HepG2 (cell line): ENCODE measurements around the gene DIS3L2.

Experiments
- ESRRA ChIP-seq: sonication (generic); formaldehyde crosslinking; IDR thresholded peaks from 2 replicates; pipeline ENCODE4 v1.5.1; 2020; ENCODE audit warnings: mild to moderate bottlenecking, low read depth, missing genetic modification reagents
- RFX5 ChIP-seq: IDR thresholded peaks from 2 replicates; pipeline ENCODE4 v1.6.1; 2011; ENCODE audit warnings: low read depth, low read length, improper control_type of control experiment
- ZNF232 ChIP-seq: sonication (generic); formaldehyde crosslinking; IDR thresholded peaks from 2 replicates; pipeline ENCODE4 v1.4.0; 2020; ENCODE audit warnings: missing genetic modification reagents, borderline replicate concordance
- ZNF878 ChIP-seq: sonication (generic); formaldehyde crosslinking; IDR thresholded peaks from 2 replicates; pipeline ENCODE4 v1.8.1; 2023; ENCODE audit warnings: mild to moderate bottlenecking, missing genetic modification reagents, moderate library complexity
- TF ChIP-seq, protein P1 (sequence below): sonication (generic); formaldehyde crosslinking; IDR thresholded peaks from 2 replicates; pipeline ENCODE4 v1.8.0; 2022; ENCODE audit warnings: mild to moderate bottlenecking, missing genetic modification reagents, borderline replicate concordance

DNA sequence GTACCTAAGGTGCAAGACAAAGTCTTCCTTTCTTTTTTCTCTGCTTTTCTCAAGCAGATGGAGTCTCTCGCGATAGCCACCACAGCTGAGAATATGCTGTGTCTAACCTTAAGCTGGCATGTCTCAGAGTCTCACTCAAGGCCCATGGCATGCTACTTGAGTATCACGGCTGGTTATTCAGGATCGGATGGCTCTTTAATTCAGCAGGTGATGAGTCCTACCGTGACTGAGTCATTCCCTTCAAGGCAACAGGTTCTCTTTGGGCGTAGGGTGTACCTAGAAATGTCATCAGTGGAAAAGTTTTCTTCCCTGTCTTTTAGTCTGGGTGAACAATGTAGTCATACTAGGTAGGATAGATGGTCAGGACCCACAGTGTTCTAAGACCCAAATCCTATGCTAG, 136.2 kb downstream of the DIS3L2 start:
- TF ChIP-seq, protein P1, sequence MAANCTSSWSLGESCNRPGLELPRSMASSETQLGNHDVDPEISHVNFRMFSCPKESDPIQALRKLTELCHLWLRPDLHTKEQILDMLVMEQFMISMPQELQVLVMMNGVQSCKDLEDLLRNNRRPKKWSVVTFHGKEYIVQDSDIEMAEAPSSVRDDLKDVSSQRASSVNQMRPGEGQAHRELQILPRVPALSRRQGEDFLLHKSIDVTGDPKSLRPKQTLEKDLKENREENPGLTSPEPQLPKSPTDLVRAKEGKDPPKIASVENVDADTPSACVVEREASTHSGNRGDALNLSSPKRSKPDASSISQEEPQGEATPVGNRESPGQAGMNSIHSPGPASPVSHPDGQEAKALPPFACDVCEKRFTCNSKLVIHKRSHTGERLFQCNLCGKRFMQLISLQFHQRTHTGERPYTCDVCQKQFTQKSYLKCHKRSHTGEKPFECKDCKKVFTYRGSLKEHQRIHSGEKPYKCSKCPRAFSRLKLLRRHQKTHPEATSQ (CRISPR knock-in tag): no peak
- TF ChIP-seq ZNF878 (no peak), RFX5 (no peak), ESRRA (CRISPR knock-in tag) (no peak), ZNF232 (CRISPR knock-in tag) (no peak)
